HL-60 (cell line): ENCODE measurements around the gene FRMD8.

ENCODE experiments used
- DNase-seq, 2 experiments: peaks; one replicate each; pipeline ENCODE4 v3.0.0-alpha.2; 2010 to 2020; ENCODE audit warnings: low read depth in 1 of 2, low spot score in 1 of 2
- H3K27ac ChIP-seq: fragments of 250-450 bp; sonication (Bioruptor Pico); replicated peaks from 2 replicates; pipeline ENCODE4 v1.5.1; 2020; ENCODE audit warnings: mild to moderate bottlenecking, moderate library complexity
- H3K27me3 ChIP-seq: fragments of 250-450 bp; sonication (Bioruptor Pico); 2 replicates; pipeline ENCODE4 v1.5.1; 2021; ENCODE audit warnings: mild to moderate bottlenecking, moderate library complexity; ENCODE audit not compliant: insufficient read depth, poor library complexity, severe bottlenecking
- H3K4me3 ChIP-seq: replicated peaks from 2 replicates; pipeline ENCODE4 v1.5.1; 2011; ENCODE audit warnings: mild to moderate bottlenecking, control low read depth, low read length; ENCODE audit not compliant: insufficient read depth
- GABPA ChIP-seq: IDR thresholded peaks from 2 replicates; pipeline ENCODE4 v1.6.1; 2012; ENCODE audit warnings: low read depth
- POLR2AphosphoS5 ChIP-seq: IDR thresholded peaks from 2 replicates; pipeline ENCODE4 v1.6.1; 2012; ENCODE audit warnings: low read depth
- SPI1 ChIP-seq: IDR thresholded peaks from 2 replicates; pipeline ENCODE4 v1.6.1; 2012; ENCODE audit warnings: low read depth, mild to moderate bottlenecking, borderline replicate concordance
- TF ChIP-seq, protein P1 (sequence below): IDR thresholded peaks from one replicate; pipeline ENCODE4 v1.5.1; 2011; ENCODE audit warnings: low read length, control low read depth, inconsistent platforms; ENCODE audit not compliant: insufficient read depth
- TF ChIP-seq, protein P2 (sequence below): IDR thresholded peaks from 2 replicates; pipeline ENCODE4 v1.6.1; 2012; ENCODE audit warnings: low read depth; ENCODE audit not compliant: insufficient replicate concordance

The FRMD8 gene

DNA sequence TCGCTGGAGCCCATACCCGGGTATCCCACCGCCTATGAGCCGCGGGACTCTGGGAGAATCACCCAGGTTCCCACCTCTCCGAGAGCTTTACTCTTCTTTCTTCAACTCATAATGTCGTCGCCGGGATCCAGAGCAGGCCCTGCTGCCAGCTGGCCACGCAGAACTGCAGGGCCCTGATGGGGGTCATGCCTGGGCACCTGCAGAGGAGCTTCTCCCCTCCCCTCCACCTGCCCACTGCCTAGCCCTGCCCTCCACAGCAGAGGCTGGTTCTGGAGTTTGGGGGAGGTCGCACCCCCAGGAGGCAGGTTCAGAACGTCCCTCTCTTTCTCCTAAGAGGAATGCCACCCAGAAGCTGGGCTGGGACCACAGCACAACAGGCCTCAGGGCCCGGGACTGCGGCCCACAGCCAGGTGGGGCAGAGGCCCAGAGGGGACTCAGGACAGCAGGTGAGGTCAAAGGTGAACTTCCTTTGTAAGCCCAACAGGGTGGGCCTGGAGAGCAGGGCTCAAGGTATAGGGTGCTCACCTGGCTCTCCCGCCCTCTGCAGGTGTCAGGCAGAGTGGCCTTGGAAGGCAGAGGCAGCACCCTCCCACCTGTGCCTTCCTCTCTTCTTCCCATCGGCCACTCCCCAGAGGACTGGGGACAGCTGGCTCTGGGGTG, 5.8 kb upstream of the FRMD8 start:
- Histone ChIP-seq H3K27me3 (no peaks in the 10 kb centered on the region), H3K4me3 (no peak overlapping the region), H3K27ac (no peak overlapping the region)
- TF ChIP-seq, protein P1, sequence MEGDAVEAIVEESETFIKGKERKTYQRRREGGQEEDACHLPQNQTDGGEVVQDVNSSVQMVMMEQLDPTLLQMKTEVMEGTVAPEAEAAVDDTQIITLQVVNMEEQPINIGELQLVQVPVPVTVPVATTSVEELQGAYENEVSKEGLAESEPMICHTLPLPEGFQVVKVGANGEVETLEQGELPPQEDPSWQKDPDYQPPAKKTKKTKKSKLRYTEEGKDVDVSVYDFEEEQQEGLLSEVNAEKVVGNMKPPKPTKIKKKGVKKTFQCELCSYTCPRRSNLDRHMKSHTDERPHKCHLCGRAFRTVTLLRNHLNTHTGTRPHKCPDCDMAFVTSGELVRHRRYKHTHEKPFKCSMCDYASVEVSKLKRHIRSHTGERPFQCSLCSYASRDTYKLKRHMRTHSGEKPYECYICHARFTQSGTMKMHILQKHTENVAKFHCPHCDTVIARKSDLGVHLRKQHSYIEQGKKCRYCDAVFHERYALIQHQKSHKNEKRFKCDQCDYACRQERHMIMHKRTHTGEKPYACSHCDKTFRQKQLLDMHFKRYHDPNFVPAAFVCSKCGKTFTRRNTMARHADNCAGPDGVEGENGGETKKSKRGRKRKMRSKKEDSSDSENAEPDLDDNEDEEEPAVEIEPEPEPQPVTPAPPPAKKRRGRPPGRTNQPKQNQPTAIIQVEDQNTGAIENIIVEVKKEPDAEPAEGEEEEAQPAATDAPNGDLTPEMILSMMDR, result no peak
- DNase-seq, result no peak

GRCh38 chr11:65381716-65382032, 4.8 kb upstream of the FRMD8 start:
- TF ChIP-seq GABPA (no peak), SPI1 (peak; percentile 27; the same call in 1 of the 2 replicates)
- TF ChIP-seq, protein P2, sequence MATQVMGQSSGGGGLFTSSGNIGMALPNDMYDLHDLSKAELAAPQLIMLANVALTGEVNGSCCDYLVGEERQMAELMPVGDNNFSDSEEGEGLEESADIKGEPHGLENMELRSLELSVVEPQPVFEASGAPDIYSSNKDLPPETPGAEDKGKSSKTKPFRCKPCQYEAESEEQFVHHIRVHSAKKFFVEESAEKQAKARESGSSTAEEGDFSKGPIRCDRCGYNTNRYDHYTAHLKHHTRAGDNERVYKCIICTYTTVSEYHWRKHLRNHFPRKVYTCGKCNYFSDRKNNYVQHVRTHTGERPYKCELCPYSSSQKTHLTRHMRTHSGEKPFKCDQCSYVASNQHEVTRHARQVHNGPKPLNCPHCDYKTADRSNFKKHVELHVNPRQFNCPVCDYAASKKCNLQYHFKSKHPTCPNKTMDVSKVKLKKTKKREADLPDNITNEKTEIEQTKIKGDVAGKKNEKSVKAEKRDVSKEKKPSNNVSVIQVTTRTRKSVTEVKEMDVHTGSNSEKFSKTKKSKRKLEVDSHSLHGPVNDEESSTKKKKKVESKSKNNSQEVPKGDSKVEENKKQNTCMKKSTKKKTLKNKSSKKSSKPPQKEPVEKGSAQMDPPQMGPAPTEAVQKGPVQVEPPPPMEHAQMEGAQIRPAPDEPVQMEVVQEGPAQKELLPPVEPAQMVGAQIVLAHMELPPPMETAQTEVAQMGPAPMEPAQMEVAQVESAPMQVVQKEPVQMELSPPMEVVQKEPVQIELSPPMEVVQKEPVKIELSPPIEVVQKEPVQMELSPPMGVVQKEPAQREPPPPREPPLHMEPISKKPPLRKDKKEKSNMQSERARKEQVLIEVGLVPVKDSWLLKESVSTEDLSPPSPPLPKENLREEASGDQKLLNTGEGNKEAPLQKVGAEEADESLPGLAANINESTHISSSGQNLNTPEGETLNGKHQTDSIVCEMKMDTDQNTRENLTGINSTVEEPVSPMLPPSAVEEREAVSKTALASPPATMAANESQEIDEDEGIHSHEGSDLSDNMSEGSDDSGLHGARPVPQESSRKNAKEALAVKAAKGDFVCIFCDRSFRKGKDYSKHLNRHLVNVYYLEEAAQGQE, result peak; percentile 22
- peak in 1 of 2 experiments; percentile 62 for DNase-seq
- peak overlapping the region; percentile 83 for H3K27ac ChIP-seq
- H3K4me3 ChIP-seq, result peak overlapping the region; percentile 32
- no peaks in the 10 kb centered on the region for H3K27me3 ChIP-seq

DNA sequence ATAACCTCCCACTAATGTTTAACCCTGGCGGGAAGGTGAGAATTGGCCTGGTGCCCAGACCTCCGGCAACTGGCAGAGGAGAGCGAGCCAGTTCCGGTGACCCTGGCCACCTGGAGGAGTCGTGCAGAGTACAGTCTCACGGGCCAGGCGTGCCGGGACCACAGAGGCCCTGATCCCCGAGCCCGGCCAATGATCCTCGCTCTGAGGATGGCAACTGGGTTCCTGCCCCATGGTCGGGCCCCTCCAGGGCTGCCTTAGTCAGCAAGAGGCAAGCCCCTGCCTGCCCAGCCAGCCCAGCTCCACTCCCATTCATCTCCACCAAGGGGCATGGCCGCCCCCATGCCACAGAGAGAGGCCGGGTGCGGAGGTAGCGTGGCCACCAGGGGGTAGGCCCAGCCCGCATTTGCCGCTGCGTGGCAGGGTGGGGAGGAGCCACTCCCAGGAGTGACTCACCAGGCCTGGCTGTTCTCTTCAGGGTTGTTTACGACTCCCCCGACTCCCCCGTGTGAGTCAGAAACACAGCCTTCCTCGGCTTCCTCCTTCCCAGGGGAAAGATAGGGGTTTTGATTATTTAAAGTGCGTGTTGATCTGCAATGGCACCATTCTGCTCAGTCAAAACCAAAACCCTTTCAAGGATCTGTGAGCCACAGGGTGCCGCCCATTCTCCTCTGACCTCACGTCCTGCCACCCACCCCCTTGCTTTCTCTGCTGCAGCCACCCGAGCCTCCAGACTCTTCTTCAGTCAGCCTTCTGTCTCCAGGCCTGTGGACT, 4.2 kb upstream of the FRMD8 start, which contains the start of gene SLC25A45:
Gene SLC25A45, minus strand, starts transcription at position 614 of the 771 bp plus-strand sequence. CDS start 695 bp downstream, outside the sequence.
- peak; percentile 90 to 91 for DNase-seq
- Histone ChIP-seq H3K4me3 (peak within 1 kb of the TSS; percentile 32), H3K27ac (peak within 1 kb of the TSS; percentile 83), H3K27me3 (no peaks in the 10 kb centered on the region)
- no peak for TF ChIP-seq SPI1
- TF ChIP-seq, protein P2, result no peak
- peak; percentile 33; the same call in 1 of the 2 replicates for TF ChIP-seq POLR2AphosphoS5
- no peak for TF ChIP-seq GABPA
- TF ChIP-seq, protein P1, result peak; percentile 28

GRCh38 chr11:65382804-65383368, 3.6 kb upstream of the FRMD8 start:
- Histone ChIP-seq H3K27ac (peak overlapping the region; percentile 83), H3K4me3 (peak overlapping the region; percentile 32), H3K27me3 (no peaks in the 10 kb centered on the region)
- no peak for DNase-seq
- TF ChIP-seq GABPA, result no peak
- peak; percentile 54; the same call in 1 of the 2 replicates for TF ChIP-seq SPI1
